GM23248 (cell line): ENCODE data around the gene CST7.

ENCODE experiments used
- EZH2 ChIP-seq: fragments of 200-600 bp; sonication (generic); IDR thresholded peaks from 2 replicates; pipeline ENCODE4 v1.6.1; 2018; ENCODE audit warnings: antibody characterized with exemption, mild to moderate bottlenecking; ENCODE audit not compliant: insufficient read depth, poor library complexity, severe bottlenecking
- EZH2phosphoT487 ChIP-seq: fragments of 200-600 bp; sonication (generic); IDR thresholded peaks from 2 replicates; pipeline ENCODE4 v1.6.1; 2018; ENCODE audit warnings: antibody characterized with exemption, moderate library complexity, mild to moderate bottlenecking, low read depth; ENCODE audit not compliant: insufficient read depth

- TF ChIP-seq EZH2 (no peak), EZH2phosphoT487 (no peak)
These were observed 42.3 kb upstream of the CST7 start for GRCh38 chr20:24906806-24907205.
